Endometrial microvascular endothelial cells (primary cell): ENCODE data around the gene DES. TPM values are rescaled to one million over a fixed set of nuclear protein-coding genes. Genes with fewer than 3 reads are reported as not detected.

Experiments used
- in situ Hi-C: cut with HindIII; loops from 2 replicates; pipeline ENCODE4 v1.10.0; 2017; ENCODE audit warnings: low sequenced_read_pairs, low pct_unique_long_range_greater_than_20kb; ENCODE audit errors: inconsistent ontology term
- total RNA-seq: library from RNA; depleted of rRNA; stranded (reverse); fragments of >200 nt; gene quantifications from one replicate; pipeline ENCODE4 v1.2.3, GENCODE V29; 2015; ENCODE audit errors: inconsistent ontology term

Gene DES
- total RNA-seq, 1 donor from 2014 or later, result not detected

GRCh38 chr2:219416235-219416602, 2.0 kb upstream of the DES start:
- in situ Hi-C loops, result no loop called here

- in situ Hi-C loops, result no loop called here
These were observed 1.2 kb upstream of the DES start for GRCh38 chr2:219416938-219417337.

- in situ Hi-C loops, result no loop called here
These were observed 803 bp upstream of the DES start for GRCh38 chr2:219417374-219417773.

GRCh38 chr2:219419012-219419324, 791 bp downstream of the DES start:
- in situ Hi-C loops, result no loop called here

GRCh38 chr2:219419331-219420197, 1.4 kb downstream of the DES start:
- in situ Hi-C loops, result no loop called here

GRCh38 chr2:219420687-219421086, 2.5 kb downstream of the DES start:
- in situ Hi-C loops, result no loop called here

GRCh38 chr2:219421323-219421722, 3.1 kb downstream of the DES start:
- in situ Hi-C loops, result no loop called here

- in situ Hi-C loops, result no loop called here
These were observed 4.9 kb downstream of the DES start for GRCh38 chr2:219422952-219423534.

GRCh38 chr2:219423652-219424377, 5.6 kb downstream of the DES start:
- in situ Hi-C loops, result no loop called here

GRCh38 chr2:219425238-219426067, 7.3 kb downstream of the DES start:
- in situ Hi-C loops, result no loop called here

GRCh38 chr2:219426068-219426443, 7.9 kb downstream of the DES start:
- in situ Hi-C loops, result no loop called here

GRCh38 chr2:219426534-219427136, 8.5 kb downstream of the DES start:
- in situ Hi-C loops, result no loop called here

- in situ Hi-C loops, result no loop called here
These were observed 10.3 kb downstream of the DES start for GRCh38 chr2:219428469-219428868.

- in situ Hi-C loops, result no loop called here
These were observed 11.9 kb downstream of the DES start for GRCh38 chr2:219429958-219430606.

- in situ Hi-C loops, result no loop called here
These were observed 12.7 kb downstream of the DES start for GRCh38 chr2:219430633-219431615.

GRCh38 chr2:219433666-219434467, 15.7 kb downstream of the DES start:
- in situ Hi-C loops, result no loop called here

- in situ Hi-C loops, result no loop called here
These were observed 16.2 kb downstream of the DES start for GRCh38 chr2:219434468-219434717.
